A673 (cell line): ENCODE data around the gene A4GNT. TPM values are rescaled to one million over a fixed set of nuclear protein-coding genes. Genes with fewer than 3 reads are reported as not detected.

Source experiments
- BruUV-seq: library from RNA; stranded (reverse); fragments of 400-500 nt; replicated peaks from 2 replicates; lab custom pipeline; 2021; lab: Mats Ljungman, UMichigan
- CTCF ChIA-PET: fragments of 300-600 bp; sonication (Branson Sonifier 250); formaldehyde crosslinking; loops from one replicate; lab custom pipeline; 2022; ENCODE audit warnings: antibody characterized with exemption; lab: Charles Lee
- POLR2A ChIA-PET: fragments of 300-600 bp; sonication (Branson Sonifier 250); formaldehyde crosslinking; loops from one replicate; lab custom pipeline; 2022; ENCODE audit warnings: antibody characterized with exemption; ENCODE audit not compliant: low non-redundant PET; lab: Charles Lee
- DNase-seq: peaks from one replicate; pipeline ENCODE4 v3.0.0-alpha.2; 2015; ENCODE audit warnings: low spot score
- H3K27ac ChIP-seq: fragments of 200-600 bp; sonication (generic); 2 replicates; pipeline ENCODE4 v1.5.1; 2016; ENCODE audit warnings: mixed run types, low read depth, mild to moderate bottlenecking, mixed read lengths, antibody characterized with exemption, low read length; ENCODE audit not compliant: poor library complexity, severe bottlenecking
- H3K27me3 ChIP-seq: fragments of 200-600 bp; sonication (generic); replicated peaks from 2 replicates; pipeline ENCODE4 v1.6.1; 2017; ENCODE audit warnings: mixed run types, low read depth, mild to moderate bottlenecking, mixed read lengths, antibody characterized with exemption, low read length; ENCODE audit not compliant: insufficient read depth, poor library complexity
- H3K36me3 ChIP-seq: fragments of 200-600 bp; sonication (generic); 2 replicates; pipeline ENCODE4 v1.6.1; 2016; ENCODE audit warnings: mixed run types, mild to moderate bottlenecking, mixed read lengths, antibody characterized with exemption, low read length; ENCODE audit not compliant: insufficient read depth, poor library complexity, severe bottlenecking
- H3K4me1 ChIP-seq: fragments of 200-600 bp; sonication (generic); 2 replicates; pipeline ENCODE4 v1.6.1; 2017; ENCODE audit warnings: mixed run types, mild to moderate bottlenecking, mixed read lengths, antibody characterized with exemption, low read length; ENCODE audit not compliant: insufficient read depth, poor library complexity, severe bottlenecking
- H3K4me3 ChIP-seq: fragments of 200-600 bp; sonication (generic); 2 replicates; pipeline ENCODE4 v1.5.1; 2016; ENCODE audit warnings: low read depth, mixed run types, mild to moderate bottlenecking, mixed read lengths, low read length; ENCODE audit not compliant: poor library complexity, severe bottlenecking
- H3K9me3 ChIP-seq: fragments of 200-600 bp; sonication (generic); 2 replicates; pipeline ENCODE4 v1.6.1; 2016; ENCODE audit warnings: mixed run types, low read depth, mild to moderate bottlenecking, mixed read lengths, antibody characterized with exemption, low read length; ENCODE audit not compliant: poor library complexity, severe bottlenecking
- CTCF ChIP-seq: fragments of 300-800, 200-600 bp; sonication (generic); conservative IDR thresholded peaks from 2 replicates; pipeline ENCODE4 v1.5.1; 2017; ENCODE audit warnings: low read depth, mild to moderate bottlenecking, antibody characterized with exemption, low read length, moderate library complexity, mixed read lengths
- EZH2 ChIP-seq: fragments of 200-600 bp; sonication (generic); IDR thresholded peaks from 2 replicates; pipeline ENCODE4 v1.6.1; 2017; ENCODE audit warnings: borderline replicate concordance, low read depth, mild to moderate bottlenecking, mixed read lengths, antibody characterized with exemption, low read length; ENCODE audit not compliant: poor library complexity, severe bottlenecking
- intact Hi-C: fragments of 100-400 bp; cut with micrococcal nuclease; formaldehyde crosslinking; loops from one replicate; pipeline ENCODE4 v1.10.0; 2022; ENCODE audit not compliant: unreplicated experiment
- total RNA-seq: library from RNA; stranded (reverse); gene quantifications from 2 replicates; pipeline ENCODE4 v1.2.3, GENCODE V29; 2021

The A4GNT gene
- total RNA-seq, 1 experiment from 2014 or later: not detected

- intact Hi-C loops: no loop called here
- H3K27ac ChIP-seq: no peak overlapping the region
- no TSS peak for BruUV-seq
- TF ChIP-seq CTCF (no peak), EZH2 (no peak)
- no peak overlapping the region for H3K4me3 ChIP-seq
- no peaks in the 10 kb centered on the region for H3K36me3 ChIP-seq
- no peaks in the 10 kb centered on the region for H3K27me3 ChIP-seq
- no peak for DNase-seq
- CTCF ChIA-PET: no interaction called here
- H3K4me1 ChIP-seq: no peaks in the 10 kb centered on the region
- POLR2A ChIA-PET: no interaction called here
- no peaks in the 10 kb centered on the region for H3K9me3 ChIP-seq
Measured at GRCh38 chr3:138079901-138080300, 52.3 kb downstream of the A4GNT start.

GRCh38 chr3:138078901-138079344 is 53.3 kb downstream of the A4GNT start:
- intact Hi-C loops: no loop called here
- Histone ChIP-seq H3K4me1 (no peaks in the 10 kb centered on the region), H3K27ac (no peak overlapping the region), H3K9me3 (no peaks in the 10 kb centered on the region), H3K4me3 (no peak overlapping the region), H3K27me3 (no peaks in the 10 kb centered on the region), H3K36me3 (no peaks in the 10 kb centered on the region)
- BruUV-seq: no TSS peak
- POLR2A ChIA-PET: no interaction called here
- DNase-seq: peak; percentile 19
- CTCF ChIA-PET: no interaction called here
- TF ChIP-seq CTCF (no peak), EZH2 (no peak)

- intact Hi-C loops: no loop called here
- Histone ChIP-seq H3K27ac (no peak overlapping the region), H3K9me3 (no peaks in the 10 kb centered on the region), H3K4me3 (no peak overlapping the region), H3K4me1 (no peaks in the 10 kb centered on the region), H3K36me3 (no peaks in the 10 kb centered on the region), H3K27me3 (no peaks in the 10 kb centered on the region)
- no TSS peak for BruUV-seq
- TF ChIP-seq CTCF (no peak), EZH2 (no peak)
- CTCF ChIA-PET: no interaction called here
- POLR2A ChIA-PET: no interaction called here
- DNase-seq: no peak
Measured at GRCh38 chr3:138078096-138078495, 54.1 kb downstream of the A4GNT start.

Other genes with a start within 250 kb of the A4GNT start
- gene CLDN18, start 122.2 kb downstream of the A4GNT start, total RNA-seq: not detected in 2 replicates
- 3.8 and 8.1 TPM in 2 replicates for gene DZIP1L, start 16.8 kb downstream of the A4GNT start, total RNA-seq
- 25.6 and 33.1 TPM in 2 replicates for gene DBR1, start 42.5 kb upstream of the A4GNT start, total RNA-seq
- gene ARMC8, start 54.9 kb upstream of the A4GNT start, total RNA-seq: 48.0 and 55.8 TPM in 2 replicates
- gene NME9, start 197.5 kb upstream of the A4GNT start, total RNA-seq: not detected in 2 replicates
- 0.50 and 0.77 TPM in 2 replicates for gene MRAS, start 216.2 kb upstream of the A4GNT start, total RNA-seq